HEK293T (cell line): ENCODE measurements around the gene FOXL1.

Experiments used
- ARNT ChIP-seq: fragments of 450-650 bp; IDR thresholded peaks from 2 replicates; pipeline ENCODE4 v1.6.1; 2017; ENCODE audit warnings: mild to moderate bottlenecking
- BHLHE40 ChIP-seq: fragments of 450-650 bp; IDR thresholded peaks from 2 replicates; pipeline ENCODE4 v1.6.1; 2016; ENCODE audit warnings: mild to moderate bottlenecking, moderate library complexity, borderline replicate concordance
- ELF4 ChIP-seq: fragments of 450-650 bp; IDR thresholded peaks from 2 replicates; pipeline ENCODE4 v1.6.1; 2017; ENCODE audit warnings: antibody characterized with exemption
- FOXA1 ChIP-seq: fragments of 450-650 bp; IDR thresholded peaks from 2 replicates; pipeline ENCODE4 v1.6.1; 2016; ENCODE audit warnings: mild to moderate bottlenecking
- FOXK2 ChIP-seq: fragments of 450-650 bp; IDR thresholded peaks from 2 replicates; pipeline ENCODE4 v1.6.1; 2016; ENCODE audit warnings: mild to moderate bottlenecking
- FOXM1 ChIP-seq: fragments of 450-650 bp; IDR thresholded peaks from 2 replicates; pipeline ENCODE4 v1.6.1; 2017; ENCODE audit warnings: mild to moderate bottlenecking, borderline replicate concordance
- HDGF ChIP-seq: fragments of 450-650 bp; IDR thresholded peaks from 2 replicates; pipeline ENCODE4 v1.6.1; 2017; ENCODE audit warnings: antibody characterized with exemption, borderline replicate concordance
- L3MBTL2 ChIP-seq: fragments of 450-650 bp; conservative IDR thresholded peaks from 2 replicates; pipeline ENCODE4 v1.6.1; 2016; ENCODE audit warnings: mild to moderate bottlenecking
- SP1 ChIP-seq: fragments of 450-650 bp; IDR thresholded peaks from 2 replicates; pipeline ENCODE4 v1.6.1; 2017
- SUZ12 ChIP-seq: fragments of 450-650 bp; IDR thresholded peaks from 2 replicates; pipeline ENCODE4 v1.6.1; 2016; ENCODE audit warnings: mild to moderate bottlenecking
- TARDBP ChIP-seq: fragments of 450-650 bp; IDR thresholded peaks from 2 replicates; pipeline ENCODE4 v1.6.1; 2016
- ZNF384 ChIP-seq: fragments of 450-650 bp; IDR thresholded peaks from 2 replicates; pipeline ENCODE4 v1.6.1; 2016

GRCh38 chr16:86610779-86611524, 32.6 kb downstream of the FOXL1 start:
- TF ChIP-seq L3MBTL2 (no peak), ARNT (no peak), ELF4 (no peak), ZNF384 (no peak), TARDBP (no peak), BHLHE40 (no peak), SP1 (no peak), FOXM1 (no peak), FOXA1 (no peak), FOXK2 (no peak), HDGF (no peak), SUZ12 (no peak)
